Measurements from ENCODE around the gene SURF4.
A peak's percentile ranks its signal among the peaks of the same experiment; 100 is the strongest.

SURF4 gene

GRCh38 chr9:133366435-133366834, 9.4 kb downstream of the SURF4 start:
- no peak for DNase-seq (ENCODE audit: low spot score)
- TF ChIP-seq CTCF (IDR thresholded peaks at IDR 0.05), result no peak

GRCh38 chr9:133362359-133363044, 13.4 kb downstream of the SURF4 start:
- no peak overlapping the region for H3K27ac ChIP-seq

More at GRCh38 chr9:133366435-133366834, 9.4 kb downstream of the SURF4 start:
- H3K4me3 ChIP-seq, result no peak overlapping the region
- no peak overlapping the region for H3K27ac ChIP-seq

GRCh38 chr9:133361507-133362092, 14.3 kb downstream of the SURF4 start:
- TF ChIP-seq CTCF (IDR thresholded peaks at IDR 0.05), result no peak
- DNase-seq (ENCODE audit: low spot score), result no peak

More at GRCh38 chr9:133362359-133363044, 13.4 kb downstream of the SURF4 start:
- H3K4me3 ChIP-seq, result no peak overlapping the region
- no peak for DNase-seq (ENCODE audit: low spot score)
- no peak for TF ChIP-seq CTCF (IDR thresholded peaks at IDR 0.05)

GRCh38 chr9:133360400-133361393, 15.2 kb downstream of the SURF4 start:
- no peak for TF ChIP-seq CTCF (IDR thresholded peaks at IDR 0.05)

More at GRCh38 chr9:133361507-133362092, 14.3 kb downstream of the SURF4 start:
- no peak overlapping the region for H3K27ac ChIP-seq
- no peak overlapping the region for H3K4me3 ChIP-seq

GRCh38 chr9:133359399-133360175, 16.3 kb downstream of the SURF4 start:
- H3K27ac ChIP-seq, result no peak overlapping the region
- DNase-seq (ENCODE audit: low spot score), result no peak
- no peak overlapping the region for H3K4me3 ChIP-seq

More at GRCh38 chr9:133360400-133361393, 15.2 kb downstream of the SURF4 start:
- Histone ChIP-seq H3K4me3 (no peak overlapping the region), H3K27ac (peak overlapping the region in 1 of 2 donors; percentile 7)
- no peak for DNase-seq (ENCODE audit: low spot score)

More at GRCh38 chr9:133359399-133360175, 16.3 kb downstream of the SURF4 start:
- no peak for TF ChIP-seq CTCF (IDR thresholded peaks at IDR 0.05)
